ENCODE measurements around the gene FAM107B. TPM values are rescaled to one million over a fixed set of nuclear protein-coding genes. Genes with fewer than 3 reads are reported as not detected.
A peak's percentile ranks its signal among the peaks of the same experiment; 100 is the strongest.

Gene FAM107B
- total RNA-seq, 2 experiments from 2014 or later, result 114 to 121 TPM

DNA sequence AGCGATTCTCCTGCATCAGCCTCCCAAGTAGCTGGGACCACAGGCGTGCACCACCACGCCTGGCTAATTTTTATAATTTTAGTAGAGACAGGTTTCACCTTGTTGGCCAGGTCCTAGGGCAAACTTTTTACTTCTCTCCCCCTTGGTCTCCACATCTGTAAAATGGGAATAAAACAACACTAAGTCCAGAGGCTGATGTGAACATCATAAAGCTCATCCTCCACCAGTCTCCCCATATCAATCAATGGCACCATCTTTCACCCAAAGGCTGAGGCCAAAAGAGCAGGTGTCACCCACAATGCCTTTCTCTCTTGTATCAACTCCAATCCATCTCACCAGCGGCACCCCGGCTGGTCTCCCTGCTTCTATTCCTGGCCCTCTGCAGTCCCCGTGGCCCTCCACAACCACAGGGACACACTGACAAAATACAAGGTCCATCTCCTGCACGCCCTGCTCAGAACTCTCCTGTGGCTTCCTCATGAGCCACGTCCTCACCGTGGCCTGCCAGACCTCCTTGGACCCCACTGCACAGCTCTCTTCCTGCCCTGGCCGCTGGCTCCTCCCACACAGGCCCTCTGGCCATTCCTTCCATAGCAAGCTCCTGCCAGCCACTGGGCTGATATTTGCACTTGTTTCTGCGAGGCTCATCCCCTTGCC lies 179.0 kb downstream of the FAM107B start:
- peaks cover 78% of the 10 kb centered on the region for H3K36me3 Mint-ChIP-seq (ENCODE audit: low read depth)
- no peak for DNase-seq
- intact Hi-C loops (cut with micrococcal nuclease), result no loop called here
- TF ChIP-seq, protein P1, sequence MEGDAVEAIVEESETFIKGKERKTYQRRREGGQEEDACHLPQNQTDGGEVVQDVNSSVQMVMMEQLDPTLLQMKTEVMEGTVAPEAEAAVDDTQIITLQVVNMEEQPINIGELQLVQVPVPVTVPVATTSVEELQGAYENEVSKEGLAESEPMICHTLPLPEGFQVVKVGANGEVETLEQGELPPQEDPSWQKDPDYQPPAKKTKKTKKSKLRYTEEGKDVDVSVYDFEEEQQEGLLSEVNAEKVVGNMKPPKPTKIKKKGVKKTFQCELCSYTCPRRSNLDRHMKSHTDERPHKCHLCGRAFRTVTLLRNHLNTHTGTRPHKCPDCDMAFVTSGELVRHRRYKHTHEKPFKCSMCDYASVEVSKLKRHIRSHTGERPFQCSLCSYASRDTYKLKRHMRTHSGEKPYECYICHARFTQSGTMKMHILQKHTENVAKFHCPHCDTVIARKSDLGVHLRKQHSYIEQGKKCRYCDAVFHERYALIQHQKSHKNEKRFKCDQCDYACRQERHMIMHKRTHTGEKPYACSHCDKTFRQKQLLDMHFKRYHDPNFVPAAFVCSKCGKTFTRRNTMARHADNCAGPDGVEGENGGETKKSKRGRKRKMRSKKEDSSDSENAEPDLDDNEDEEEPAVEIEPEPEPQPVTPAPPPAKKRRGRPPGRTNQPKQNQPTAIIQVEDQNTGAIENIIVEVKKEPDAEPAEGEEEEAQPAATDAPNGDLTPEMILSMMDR (IDR thresholded peaks at IDR 0.05), result no peak
- no peaks in the 10 kb centered on the region for H3K27me3 Mint-ChIP-seq
- CTCF ChIA-PET, result no interaction called here
- peaks cover 79% of the 10 kb centered on the region for H3K4me1 Mint-ChIP-seq (ENCODE audit: low read depth)
- H3K27ac Mint-ChIP-seq, result peak overlapping the region; percentile 56
- H3K9me3 Mint-ChIP-seq, result no peaks in the 10 kb centered on the region
- no peak for ATAC-seq
- POLR2A ChIA-PET, result interaction anchor here (0.6 to 2.2 kb wide), 4 partner anchors 9 to 192 kb away, joined by 3 to 8 read pairs (median 4); no protein-coding TSS in a partner anchor
- H3K4me3 Mint-ChIP-seq, result no peak overlapping the region

DNA sequence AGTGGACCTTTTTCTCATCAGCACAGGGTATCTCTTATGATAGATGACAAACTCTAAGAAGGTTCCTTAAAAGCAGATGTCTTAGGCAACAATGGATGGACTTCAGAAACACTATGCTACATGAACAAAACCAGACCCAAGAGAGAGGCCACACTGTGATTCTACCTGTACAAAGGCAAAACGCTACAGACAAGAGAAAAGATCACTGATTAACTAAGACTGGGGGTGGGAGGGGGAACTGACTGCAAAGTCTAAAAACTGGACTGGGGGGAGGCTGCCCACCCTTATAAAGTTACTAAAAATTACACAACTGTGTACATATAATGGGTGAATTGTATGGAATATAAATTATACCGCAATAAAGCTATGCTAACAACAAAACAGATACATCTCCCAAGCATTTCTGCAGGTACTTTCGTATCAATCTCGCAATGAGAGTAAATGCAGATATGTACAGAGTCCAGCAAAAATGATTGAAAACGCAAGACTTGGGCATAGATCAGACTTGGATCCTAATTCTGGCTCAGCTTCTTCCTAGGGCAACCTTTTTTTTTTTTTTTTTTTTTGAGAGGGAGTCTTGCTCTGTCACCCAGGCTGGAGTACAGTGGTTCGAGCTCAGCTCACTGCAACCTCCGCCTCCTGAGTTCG lies 179.7 kb downstream of the FAM107B start:
- H3K36me3 Mint-ChIP-seq (ENCODE audit: low read depth), result peaks cover 74% of the 10 kb centered on the region
- intact Hi-C loops (cut with micrococcal nuclease), result no loop called here
- POLR2A ChIA-PET, result interaction anchor here (0.6 to 2.2 kb wide), 5 partner anchors 10 to 244 kb away, joined by 3 to 8 read pairs (median 4); no protein-coding TSS in a partner anchor
- TF ChIP-seq, protein P1 (IDR thresholded peaks at IDR 0.05), result no peak
- DNase-seq (no peak), ATAC-seq (no peak)
- CTCF ChIA-PET, result no interaction called here
- no peak overlapping the region for H3K4me3 Mint-ChIP-seq
- H3K4me1 Mint-ChIP-seq (ENCODE audit: low read depth), result peaks cover 79% of the 10 kb centered on the region
- H3K27ac Mint-ChIP-seq, result no peak overlapping the region
- no peaks in the 10 kb centered on the region for H3K27me3 Mint-ChIP-seq
- no peaks in the 10 kb centered on the region for H3K9me3 Mint-ChIP-seq

DNA sequence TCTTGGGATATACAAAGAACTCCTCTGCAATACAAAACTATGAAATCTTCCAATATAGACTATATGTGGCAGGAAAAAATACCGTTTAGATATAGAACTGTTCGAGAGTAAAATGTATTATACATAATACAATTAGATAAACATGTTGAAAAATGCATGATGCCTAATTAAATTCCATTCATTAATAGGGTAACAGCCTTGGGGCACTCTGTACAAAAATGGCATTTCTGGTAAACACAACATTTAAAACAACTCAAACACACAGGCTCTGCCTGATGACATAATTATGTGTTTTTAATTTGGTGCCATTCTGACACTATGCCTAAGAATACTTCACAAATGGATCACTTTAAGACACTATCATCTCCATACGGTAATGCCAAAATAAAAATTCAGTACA lies 180.9 kb downstream of the FAM107B start:
- CTCF ChIA-PET, result no interaction called here
- ATAC-seq (no peak), DNase-seq (no peak)
- no peak overlapping the region for H3K4me3 Mint-ChIP-seq
- POLR2A ChIA-PET, result interaction anchor here (0.7 kb wide), 1 partner anchor 245 kb away, joined by 3 read pairs; no protein-coding TSS in a partner anchor
- TF ChIP-seq, protein P1 (IDR thresholded peaks at IDR 0.05), result no peak
- H3K4me1 Mint-ChIP-seq (ENCODE audit: low read depth), result peaks cover 78% of the 10 kb centered on the region
- no peaks in the 10 kb centered on the region for H3K9me3 Mint-ChIP-seq
- intact Hi-C loops (cut with micrococcal nuclease), result no loop called here
- peaks cover 71% of the 10 kb centered on the region for H3K36me3 Mint-ChIP-seq (ENCODE audit: low read depth)
- H3K27me3 Mint-ChIP-seq, result no peaks in the 10 kb centered on the region
- H3K27ac Mint-ChIP-seq, result no peak overlapping the region

DNA sequence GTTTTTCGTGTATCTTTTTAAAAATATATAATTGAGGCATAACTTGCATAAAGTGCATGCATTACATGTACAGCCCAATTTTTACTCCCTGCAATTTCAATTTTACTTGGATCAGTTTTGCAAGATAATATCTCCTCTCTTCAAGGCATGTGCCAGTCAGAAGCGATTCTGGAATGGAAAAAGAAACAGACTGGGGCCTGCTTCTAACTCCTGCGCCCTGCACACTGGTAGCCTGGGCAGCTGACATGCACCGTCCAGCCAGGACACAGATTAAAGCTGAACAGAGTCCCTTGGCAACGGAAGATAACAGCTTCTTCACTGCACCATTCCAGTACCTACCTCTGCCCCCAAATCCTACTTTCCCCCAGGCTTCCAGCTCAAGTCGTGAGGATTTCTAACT lies 182.1 kb downstream of the FAM107B start:
- H3K4me3 Mint-ChIP-seq, result no peak overlapping the region
- CTCF ChIA-PET, result interaction anchor here (0.6 kb wide), 1 partner anchor 32 kb away, joined by 3 read pairs; no protein-coding TSS in a partner anchor

More for the DNA sequence above, 182.1 kb downstream of the FAM107B start:
- Mint-ChIP-seq H3K36me3 (ENCODE audit: low read depth) (peaks cover 71% of the 10 kb centered on the region), H3K9me3 (no peaks in the 10 kb centered on the region), H3K4me1 (ENCODE audit: low read depth) (peaks cover 80% of the 10 kb centered on the region), H3K27ac (no peak overlapping the region), H3K27me3 (no peaks in the 10 kb centered on the region)
- intact Hi-C loops (cut with micrococcal nuclease), result no loop called here
- DNase-seq, result no peak
- TF ChIP-seq, protein P1 (IDR thresholded peaks at IDR 0.05), result no peak
- no peak for ATAC-seq
- POLR2A ChIA-PET, result interaction anchor here (0.9 to 1.0 kb wide), 3 partner anchors 9 to 55 kb away, joined by 3 to 7 read pairs (median 3); no protein-coding TSS in a partner anchor

Data from activated CD8-positive, alpha-beta T cell treated with anti-CD3 and anti-CD28 coated beads for 36 hours (primary cell).